Liver (tissue), 3 donors: Measurements from ENCODE around the gene FAM216B.

Experiments
- CTCF ChIP-seq: fragments of 150-350 bp; IDR thresholded peaks from 2 replicates; pipeline ENCODE4 v1.5.1; 2017; ENCODE audit warnings: improper control_type of control experiment, low read depth, low read length; ENCODE audit not compliant: missing input control
- EGR1 ChIP-seq, 2 donors: IDR thresholded peaks; 2 replicates each; pipeline ENCODE4 v1.6.1; 2016 to 2018; ENCODE audit warnings: antibody characterized with exemption in 2 of 2, low read depth in 2 of 2
- donor health status: healthy.
- donor health status: healthy.

GRCh38 chr13:42812316-42812715, 30.9 kb downstream of the FAM216B start:
- TF ChIP-seq EGR1 (IDR thresholded peaks at IDR 0.05; ENCODE audit: low read depth in 2 of 2) (no peak), CTCF (no peak)
